Body of pancreas (tissue), 4 donors: ENCODE results near the gene S100A4.

Source experiments
- POLR2A ChIP-seq, 3 donors: fragments of 450-650 bp; IDR thresholded peaks; one replicate each; pipeline ENCODE4 v1.6.1; 2016; ENCODE audit warnings: antibody characterized with exemption in 3 of 3, mild to moderate bottlenecking in 2 of 3
- TF ChIP-seq, protein P1 (sequence below), 7 experiments: fragments of 450-650 bp in 4 of 7; fragments of 200-600 bp in 3 of 7; sonication (generic) in 3 of 7; IDR thresholded peaks; one replicate each; pipeline ENCODE4 v1.5.1; 2016 to 2019; ENCODE audit warnings: antibody characterized with exemption in 7 of 7

DNA sequence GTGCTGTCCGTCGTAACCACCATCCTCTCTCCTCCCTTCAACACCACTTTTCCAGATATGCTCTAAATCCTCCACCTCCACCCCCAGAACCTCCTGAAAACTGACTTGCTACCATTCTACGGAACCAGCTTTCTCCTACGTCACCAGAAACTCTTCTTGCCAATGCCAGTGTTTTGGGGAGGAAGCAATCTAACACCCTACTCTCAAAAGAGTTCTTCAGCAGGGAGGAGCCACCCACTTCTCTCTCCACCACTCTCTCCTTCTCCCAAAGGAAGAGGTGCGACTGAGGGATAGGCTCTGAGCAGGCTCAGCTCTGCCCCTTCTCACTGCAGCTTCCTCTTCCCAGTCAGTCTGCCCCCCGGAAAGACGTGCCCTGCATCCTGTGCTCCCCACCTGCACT is 26.1 kb upstream of the S100A4 start:
- TF ChIP-seq, protein P1, sequence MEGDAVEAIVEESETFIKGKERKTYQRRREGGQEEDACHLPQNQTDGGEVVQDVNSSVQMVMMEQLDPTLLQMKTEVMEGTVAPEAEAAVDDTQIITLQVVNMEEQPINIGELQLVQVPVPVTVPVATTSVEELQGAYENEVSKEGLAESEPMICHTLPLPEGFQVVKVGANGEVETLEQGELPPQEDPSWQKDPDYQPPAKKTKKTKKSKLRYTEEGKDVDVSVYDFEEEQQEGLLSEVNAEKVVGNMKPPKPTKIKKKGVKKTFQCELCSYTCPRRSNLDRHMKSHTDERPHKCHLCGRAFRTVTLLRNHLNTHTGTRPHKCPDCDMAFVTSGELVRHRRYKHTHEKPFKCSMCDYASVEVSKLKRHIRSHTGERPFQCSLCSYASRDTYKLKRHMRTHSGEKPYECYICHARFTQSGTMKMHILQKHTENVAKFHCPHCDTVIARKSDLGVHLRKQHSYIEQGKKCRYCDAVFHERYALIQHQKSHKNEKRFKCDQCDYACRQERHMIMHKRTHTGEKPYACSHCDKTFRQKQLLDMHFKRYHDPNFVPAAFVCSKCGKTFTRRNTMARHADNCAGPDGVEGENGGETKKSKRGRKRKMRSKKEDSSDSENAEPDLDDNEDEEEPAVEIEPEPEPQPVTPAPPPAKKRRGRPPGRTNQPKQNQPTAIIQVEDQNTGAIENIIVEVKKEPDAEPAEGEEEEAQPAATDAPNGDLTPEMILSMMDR (IDR thresholded peaks at IDR 0.05), result no peak
- no peak for TF ChIP-seq POLR2A (IDR thresholded peaks at IDR 0.05)
